Nephron progenitor cell (in vitro differentiated cells): ENCODE results near the gene ENPP3.

ENCODE experiments used
- DNase-seq: peaks from one replicate; pipeline ENCODE4 v3.0.0; 2021
- H3K27ac Mint-ChIP-seq: 2 replicates; pipeline ENCODE4 v1.8.0; 2021; ENCODE audit warnings: mild to moderate bottlenecking, moderate library complexity, mixed read lengths
- H3K27me3 Mint-ChIP-seq: 2 replicates; pipeline ENCODE4 v1.8.0; 2021; ENCODE audit warnings: mild to moderate bottlenecking, low read depth, mixed read lengths; ENCODE audit not compliant: poor library complexity
- H3K36me3 Mint-ChIP-seq: 2 replicates; pipeline ENCODE4 v1.8.0; 2021; ENCODE audit warnings: low read depth, mixed read lengths
- H3K4me1 Mint-ChIP-seq: 2 replicates; pipeline ENCODE4 v1.8.0; 2021; ENCODE audit warnings: mixed read lengths
- H3K4me3 Mint-ChIP-seq: 2 replicates; pipeline ENCODE4 v1.8.0; 2021; ENCODE audit warnings: mild to moderate bottlenecking, moderate library complexity, mixed read lengths
- H3K9me3 Mint-ChIP-seq: 2 replicates; pipeline ENCODE4 v1.8.0; 2021; ENCODE audit warnings: mild to moderate bottlenecking, moderate library complexity, mixed read lengths
- CTCF ChIP-seq: fragments of 200-600 bp; sonication (generic); IDR thresholded peaks from 2 replicates; pipeline ENCODE4 v1.5.0; 2021; ENCODE audit warnings: antibody characterized with exemption

ENPP3 gene

GRCh38 chr6:131638013-131638412 lies 911 bp downstream of the ENPP3 start:
- no peak overlapping the region for H3K4me3 Mint-ChIP-seq
- no peak for TF ChIP-seq CTCF
- no peak for DNase-seq

GRCh38 chr6:131640100-131640499 lies 3.0 kb downstream of the ENPP3 start:
- H3K27ac Mint-ChIP-seq = no peak overlapping the region
- H3K9me3 Mint-ChIP-seq = no peaks in the 10 kb centered on the region
- H3K27me3 Mint-ChIP-seq = no peaks in the 10 kb centered on the region
- no peaks in the 10 kb centered on the region for H3K36me3 Mint-ChIP-seq
- peaks cover 10% of the 10 kb centered on the region for H3K4me1 Mint-ChIP-seq
- DNase-seq = no peak
- no peak overlapping the region for H3K4me3 Mint-ChIP-seq
- TF ChIP-seq CTCF = no peak

More at GRCh38 chr6:131638013-131638412, 911 bp downstream of the ENPP3 start:
- Mint-ChIP-seq H3K9me3 (no peaks in the 10 kb centered on the region), H3K27me3 (peaks cover 2% of the 10 kb centered on the region), H3K4me1 (peaks cover 12% of the 10 kb centered on the region), H3K27ac (no peak overlapping the region), H3K36me3 (no peaks in the 10 kb centered on the region)

- TF ChIP-seq CTCF = no peak
- DNase-seq = no peak
- no peaks in the 10 kb centered on the region for H3K9me3 Mint-ChIP-seq
- no peak overlapping the region for H3K4me3 Mint-ChIP-seq
- no peak overlapping the region for H3K27ac Mint-ChIP-seq
- H3K36me3 Mint-ChIP-seq = no peaks in the 10 kb centered on the region
- peaks cover 5% of the 10 kb centered on the region for H3K4me1 Mint-ChIP-seq
- no peaks in the 10 kb centered on the region for H3K27me3 Mint-ChIP-seq
Observed at GRCh38 chr6:131640576-131640975, 3.5 kb downstream of the ENPP3 start.

GRCh38 chr6:131641554-131641953 lies 4.5 kb downstream of the ENPP3 start:
- no peak for TF ChIP-seq CTCF
- DNase-seq = no peak
- H3K27ac Mint-ChIP-seq = no peak overlapping the region
- H3K9me3 Mint-ChIP-seq = no peaks in the 10 kb centered on the region
- no peak overlapping the region for H3K4me3 Mint-ChIP-seq
- H3K4me1 Mint-ChIP-seq = no peaks in the 10 kb centered on the region
- no peaks in the 10 kb centered on the region for H3K27me3 Mint-ChIP-seq
- H3K36me3 Mint-ChIP-seq = no peaks in the 10 kb centered on the region

- Mint-ChIP-seq H3K4me1 (no peaks in the 10 kb centered on the region), H3K9me3 (no peaks in the 10 kb centered on the region), H3K27me3 (no peaks in the 10 kb centered on the region), H3K36me3 (no peaks in the 10 kb centered on the region), H3K27ac (no peak overlapping the region), H3K4me3 (no peak overlapping the region)
- no peak for DNase-seq
- no peak for TF ChIP-seq CTCF
Observed at GRCh38 chr6:131642565-131642964, 5.5 kb downstream of the ENPP3 start.

- H3K36me3 Mint-ChIP-seq = no peaks in the 10 kb centered on the region
- no peaks in the 10 kb centered on the region for H3K27me3 Mint-ChIP-seq
- no peak for TF ChIP-seq CTCF
- H3K27ac Mint-ChIP-seq = no peak overlapping the region
- no peak overlapping the region for H3K4me3 Mint-ChIP-seq
- DNase-seq = no peak
- no peaks in the 10 kb centered on the region for H3K4me1 Mint-ChIP-seq
- H3K9me3 Mint-ChIP-seq = no peaks in the 10 kb centered on the region
Observed at GRCh38 chr6:131642987-131643611, 6.0 kb downstream of the ENPP3 start.
